Endothelial cell of hepatic sinusoid (primary cell): ENCODE measurements around the gene MRRF.
"Not testable (repeated sequence)": the region's sequence is repeated elsewhere in the genome, so short reads cannot be mapped to it uniquely, and the experiment has no call there.

Source experiments
- in situ Hi-C: cut with HindIII; loops from 2 replicates; pipeline ENCODE4 v1.10.0; 2017; ENCODE audit warnings: low sequenced_read_pairs

Gene MRRF

GRCh38 chr9:122327175-122327574 lies 62.5 kb downstream of the MRRF start:
- in situ Hi-C loops: no loop called here

DNA sequence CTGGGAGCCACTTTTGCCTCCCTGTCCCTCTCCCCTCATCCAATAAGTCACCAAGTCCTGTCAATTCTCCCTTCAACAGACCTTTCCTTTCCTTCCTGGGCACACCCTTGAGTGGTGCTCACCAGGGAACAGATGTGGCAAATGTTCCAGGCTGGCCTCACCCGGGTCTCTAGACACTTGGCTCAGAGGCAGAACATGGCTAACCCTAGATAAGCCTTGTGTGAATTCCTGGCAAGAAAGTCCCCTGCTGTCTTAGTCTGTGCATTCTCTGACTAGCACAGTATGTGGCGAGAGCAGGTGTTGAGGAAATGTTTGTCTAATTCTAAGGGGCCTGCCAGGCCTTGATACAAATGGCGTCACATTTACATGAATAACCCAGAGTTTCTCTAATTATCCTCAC lies 64.9 kb downstream of the MRRF start:
- in situ Hi-C loops: no loop called here

DNA sequence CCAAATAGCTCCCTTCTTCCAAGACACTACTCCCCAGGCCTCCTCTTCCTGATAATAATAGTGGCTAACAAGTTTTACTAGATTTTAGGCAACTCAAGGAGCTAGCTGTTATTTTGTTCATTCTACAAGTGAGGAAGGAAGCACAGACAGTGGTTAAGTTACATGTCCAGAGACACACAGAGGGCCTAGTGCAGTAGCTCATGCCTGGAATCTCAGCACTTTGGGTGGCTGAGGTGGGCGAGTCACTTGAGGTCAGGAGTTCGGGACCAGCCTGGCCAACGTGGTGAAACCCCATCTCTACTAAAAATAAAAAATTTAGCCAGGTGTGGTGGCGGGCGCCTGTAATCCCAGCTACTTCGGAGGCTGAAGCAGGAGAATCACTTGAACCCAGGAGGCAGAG lies 65.8 kb downstream of the MRRF start:
- in situ Hi-C loops: not testable (repeated sequence)

GRCh38 chr9:122331523-122331927 lies 66.8 kb downstream of the MRRF start:
- in situ Hi-C loops: no loop called here

DNA sequence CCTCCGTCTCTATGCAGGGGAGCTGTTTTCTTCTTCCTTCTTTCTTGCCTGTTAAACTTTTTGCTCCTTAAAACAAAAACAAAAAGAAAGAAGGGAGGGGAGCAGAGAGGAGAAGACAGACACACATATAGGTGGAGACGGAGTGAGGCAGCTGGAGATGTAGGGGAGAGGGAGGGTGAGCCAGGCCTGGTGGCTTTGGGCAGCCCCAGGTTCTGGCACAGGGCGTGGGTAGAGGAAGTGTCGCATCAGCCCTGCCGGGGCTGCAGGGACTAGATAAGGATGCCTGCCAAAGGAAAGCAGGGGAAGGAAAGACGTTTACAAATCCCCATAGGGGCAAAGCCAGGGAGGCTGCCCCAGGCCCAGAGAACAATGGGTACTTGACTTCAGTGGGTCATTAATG lies 67.4 kb downstream of the MRRF start:
- in situ Hi-C loops: no loop called here

DNA sequence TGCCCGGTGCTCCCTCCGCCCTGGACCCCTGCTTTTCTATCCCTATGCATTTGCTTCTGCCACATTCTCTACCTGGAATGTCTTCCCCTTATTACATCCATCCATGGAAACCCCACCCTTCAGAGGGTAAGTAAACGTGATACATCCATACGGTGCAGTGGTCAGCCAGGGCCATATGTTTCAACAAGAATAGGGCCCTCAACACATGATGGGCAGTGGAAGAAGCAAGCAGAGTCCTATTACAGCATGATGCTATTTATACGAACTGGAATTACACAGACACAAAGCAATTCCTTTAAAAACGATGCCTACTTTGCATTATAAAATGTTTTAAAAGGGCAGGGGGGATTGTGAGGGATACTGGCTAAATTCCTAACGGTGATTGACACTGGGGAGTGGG lies 68.0 kb downstream of the MRRF start:
- in situ Hi-C loops: no loop called here

DNA sequence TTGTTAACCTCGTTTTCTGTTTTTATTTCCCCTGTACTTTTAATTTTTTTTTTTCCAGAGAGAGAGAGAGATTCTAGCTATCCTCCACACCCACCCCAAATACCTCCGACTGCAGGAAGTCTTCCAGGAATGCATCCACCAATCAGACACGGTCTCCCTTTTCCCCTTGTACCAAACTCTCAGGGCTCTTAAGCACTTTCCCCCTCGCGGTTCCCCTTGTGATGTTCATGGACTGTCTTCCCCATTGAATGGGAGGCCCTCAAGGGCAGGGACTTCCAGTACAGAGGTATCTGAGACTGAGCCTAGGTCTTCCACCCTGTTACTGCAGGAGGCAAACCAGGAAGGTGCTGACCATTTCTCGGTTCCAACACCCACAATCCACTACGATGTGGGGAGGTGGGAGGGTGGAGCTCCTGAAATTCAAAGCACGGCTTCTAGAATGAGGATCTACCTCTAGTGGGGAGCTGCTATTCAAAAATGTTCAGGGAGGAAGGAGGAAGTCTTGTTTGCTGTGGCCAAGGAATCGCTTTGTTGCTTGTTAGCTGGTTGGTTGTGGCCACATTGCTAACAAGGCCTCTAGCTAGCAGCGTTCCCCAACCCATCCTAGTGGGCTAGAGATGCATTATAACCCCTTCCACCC lies 68.6 kb downstream of the MRRF start:
- in situ Hi-C loops: no loop called here

DNA sequence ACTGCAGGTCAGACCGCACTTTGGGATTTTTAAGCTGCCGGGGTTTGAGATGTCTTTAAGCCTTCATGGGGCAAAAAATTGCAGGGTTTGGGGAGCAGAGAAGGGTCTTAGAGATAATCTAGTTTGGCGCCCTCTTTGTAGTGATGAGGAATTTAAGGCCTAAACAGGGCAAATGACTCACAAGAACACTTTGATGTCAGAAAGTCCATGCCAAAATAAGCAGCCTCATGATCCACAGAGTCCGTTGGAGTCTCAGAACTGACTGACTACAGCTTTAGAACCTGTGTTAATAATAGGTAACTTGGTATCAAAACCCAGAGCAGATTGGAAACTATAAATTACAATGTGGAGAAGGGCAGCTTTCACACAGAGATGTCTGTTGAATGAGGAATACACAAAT lies 70.2 kb downstream of the MRRF start:
- in situ Hi-C loops: no loop called here

- in situ Hi-C loops: no loop called here
Measured at GRCh38 chr9:122336189-122336588, 71.5 kb downstream of the MRRF start.

GRCh38 chr9:122336866-122337555 lies 72.3 kb downstream of the MRRF start:
- in situ Hi-C loops: no loop called here

GRCh38 chr9:122337556-122337929 lies 72.9 kb downstream of the MRRF start:
- in situ Hi-C loops: no loop called here

DNA sequence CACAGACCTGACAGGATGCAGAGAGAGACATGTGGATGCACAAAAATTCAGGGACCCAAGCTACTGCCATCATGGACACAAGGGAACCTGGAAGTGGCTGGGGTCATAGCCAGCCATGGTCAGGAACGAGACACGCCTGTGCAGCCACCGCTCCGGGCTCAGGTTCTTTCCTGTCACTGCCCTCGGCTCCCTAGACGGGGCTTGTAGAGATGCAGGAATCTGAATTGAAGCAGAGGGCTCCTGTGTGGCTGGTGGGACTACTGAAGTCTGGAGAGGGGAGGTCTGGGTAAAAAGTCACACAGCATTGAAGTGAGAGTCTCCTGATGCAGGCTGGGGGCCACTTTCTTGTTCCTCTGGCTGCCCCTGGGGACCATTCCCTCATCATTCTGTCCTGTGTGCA lies 73.9 kb downstream of the MRRF start:
- in situ Hi-C loops: no loop called here

DNA sequence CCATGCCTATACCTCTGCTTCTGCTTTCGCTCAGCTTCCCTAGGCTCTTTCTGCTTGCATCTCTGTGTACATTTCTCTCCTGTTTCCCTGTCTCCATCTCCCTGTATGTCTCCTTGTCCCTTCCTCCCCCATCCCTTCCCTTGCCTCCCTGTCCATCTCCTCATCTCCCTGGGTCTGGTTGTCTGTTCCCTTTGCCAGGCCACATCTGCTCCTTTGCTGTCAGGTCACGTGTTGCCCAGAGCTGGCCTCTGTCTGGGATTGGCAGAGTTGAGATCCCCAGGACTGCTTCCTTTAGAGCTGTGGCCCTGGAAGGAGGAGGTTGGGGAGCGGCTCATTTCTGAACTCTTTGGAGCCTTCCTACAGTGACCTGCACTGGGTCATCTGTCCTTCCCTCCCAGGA lies 74.3 kb downstream of the MRRF start:
- in situ Hi-C loops: no loop called here

- in situ Hi-C loops: no loop called here
Measured at GRCh38 chr9:122339579-122339978, 74.9 kb downstream of the MRRF start.

DNA sequence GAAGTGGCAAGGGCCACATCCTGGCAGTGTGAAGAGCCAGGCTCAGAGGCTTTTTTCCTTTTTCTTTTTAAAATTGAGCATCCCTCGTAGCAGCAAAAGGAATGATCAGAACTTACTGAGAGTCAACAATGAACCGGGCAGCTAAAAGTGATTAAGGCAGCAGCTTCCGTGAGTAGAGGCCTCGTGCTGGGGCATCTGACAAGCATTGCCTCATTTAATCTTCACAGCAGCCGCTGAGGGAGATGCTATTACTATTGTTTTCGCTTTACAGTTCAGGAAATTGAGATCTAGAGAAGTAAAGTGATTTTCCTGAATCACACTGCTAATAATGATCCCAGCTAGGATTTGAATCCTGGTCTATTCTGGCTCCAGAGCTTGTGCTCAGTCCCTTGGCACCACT lies 75.5 kb downstream of the MRRF start:
- in situ Hi-C loops: loop anchor here (5.0 kb wide), 2 partner anchors 188 to 218 kb away; no protein-coding TSS in a partner anchor

GRCh38 chr9:122342323-122343050 lies 77.8 kb downstream of the MRRF start:
- in situ Hi-C loops: loop anchor here (5.0 kb wide), 2 partner anchors 190 to 220 kb away; no protein-coding TSS in a partner anchor

DNA sequence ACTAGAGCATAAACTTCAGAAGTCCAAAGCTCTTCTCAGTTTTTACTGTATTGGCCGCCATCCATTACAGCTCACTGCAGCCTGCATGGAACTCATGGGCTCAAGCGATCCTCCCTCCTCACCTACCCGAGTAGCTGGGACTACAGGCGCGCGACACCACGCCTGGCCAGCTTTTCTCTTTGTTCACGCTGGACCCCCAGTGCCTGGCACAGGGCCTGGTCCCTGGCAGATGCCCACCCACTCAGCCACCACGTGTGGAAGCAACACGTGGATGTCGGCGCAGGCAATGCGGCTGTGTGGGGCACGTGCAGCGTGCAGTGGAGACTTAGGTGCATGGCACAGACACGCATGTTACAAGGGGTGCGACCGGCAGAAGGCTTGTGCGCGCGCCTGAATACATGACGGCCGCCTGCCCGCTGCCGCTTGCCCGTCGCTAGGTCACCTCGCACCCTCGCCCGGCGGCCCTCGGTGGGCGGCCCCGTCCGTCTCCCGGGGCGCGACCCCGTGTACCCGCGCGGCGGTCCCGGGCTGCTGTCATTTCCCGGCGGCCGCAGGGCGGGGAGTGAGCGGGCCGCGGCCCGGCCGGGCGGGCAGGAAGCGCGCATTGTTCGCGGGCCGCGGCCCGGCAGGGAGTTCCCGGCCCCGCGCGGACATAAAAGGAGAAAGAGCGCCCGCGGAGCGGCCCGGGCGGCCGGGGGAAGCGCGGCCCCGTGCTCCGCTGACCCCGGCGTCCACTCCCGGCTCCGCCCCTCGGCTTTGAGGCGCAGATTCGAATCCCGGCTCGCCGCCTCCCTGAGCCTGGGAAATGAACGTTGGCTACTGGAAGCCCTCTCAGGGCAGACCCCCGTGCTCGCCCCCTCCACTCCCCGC lies 82.0 kb downstream of the MRRF start:
- in situ Hi-C loops: no loop called here

- in situ Hi-C loops: no loop called here
Measured at GRCh38 chr9:122347348-122348287, 82.9 kb downstream of the MRRF start.

- in situ Hi-C loops: no loop called here
Measured at GRCh38 chr9:122348288-122348777, 83.7 kb downstream of the MRRF start.

DNA sequence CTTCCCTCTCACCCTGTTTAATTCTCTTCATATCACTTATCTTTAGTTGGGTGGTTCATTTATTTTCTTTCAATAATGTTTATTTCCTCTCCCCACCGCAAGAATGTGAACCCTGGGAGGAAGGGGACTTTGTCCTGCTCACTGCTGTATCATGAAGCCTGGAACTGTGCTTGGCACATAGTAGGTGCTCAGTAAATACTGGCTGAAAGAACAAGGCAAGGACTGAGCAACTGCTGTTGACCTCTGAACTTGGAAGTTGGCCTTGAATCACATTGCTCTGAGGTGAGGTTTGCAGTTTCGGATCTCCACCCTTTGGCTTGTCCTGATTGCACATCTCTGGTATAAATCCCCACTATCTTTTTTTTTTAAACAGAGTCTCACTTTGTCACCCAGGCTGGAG lies 84.1 kb downstream of the MRRF start:
- in situ Hi-C loops: no loop called here
